Tibial nerve (tissue), 4 donors: ENCODE data around the gene NDRG2. TPM values are rescaled to one million over a fixed set of nuclear protein-coding genes. Genes with fewer than 3 reads are reported as not detected.
"Not testable (repeated sequence)": the region's sequence is repeated elsewhere in the genome, so short reads cannot be mapped to it uniquely, and the experiment has no call there.

ENCODE experiments used
- DNase-seq, 2 donors: peaks; one replicate each; pipeline ENCODE4 v3.0.0-alpha.2; 2019; ENCODE audit warnings: low spot score in 2 of 2
- H3K27ac ChIP-seq, 4 donors: fragments of 200-600 bp; sonication (generic) in 3 of 4; one replicate each; pipeline ENCODE4 v1.5.1; 2017 to 2019; ENCODE audit warnings: mild to moderate bottlenecking in 1 of 4
- H3K27me3 ChIP-seq, 2 donors: fragments of 200-600 bp; sonication (generic) in 1 of 2; one replicate each; pipeline versions ENCODE4 v1.5.1 to v1.6.0; 2017 to 2019
- H3K36me3 ChIP-seq, 3 donors: fragments of 200-600 bp; sonication (generic); one replicate each; pipeline ENCODE4 v1.5.1; 2018 to 2019
- H3K4me1 ChIP-seq, 4 donors: fragments of 200-600 bp; sonication (generic) in 3 of 4; one replicate each; pipeline ENCODE4 v1.5.1; 2017 to 2019
- H3K4me3 ChIP-seq, 4 donors: fragments of 200-600 bp; sonication (generic) in 3 of 4; one replicate each; pipeline ENCODE4 v1.5.1; 2017 to 2019; ENCODE audit warnings: mild to moderate bottlenecking in 1 of 4, moderate library complexity in 1 of 4
- H3K9me3 ChIP-seq, 4 donors: fragments of 200-600 bp; sonication (generic) in 3 of 4; one replicate each; pipeline ENCODE4 v1.5.1; 2017 to 2019
- CTCF ChIP-seq, 5 experiments: fragments of 200-600 bp in 3 of 5; fragments of 450-650 bp in 2 of 5; sonication (generic) in 3 of 5; IDR thresholded peaks; one replicate each; pipeline ENCODE4 v1.5.1; 2016 to 2019; ENCODE audit warnings: antibody characterized with exemption in 5 of 5, mild to moderate bottlenecking in 3 of 5, moderate library complexity in 2 of 5
- EP300 ChIP-seq, 2 donors: sonication (generic); formaldehyde crosslinking; IDR thresholded peaks; one replicate each; pipeline ENCODE4 v1.6.1; 2017; ENCODE audit warnings: antibody characterized with exemption in 2 of 2, mild to moderate bottlenecking in 1 of 2
- POLR2A ChIP-seq, 2 donors: fragments of 450-650 bp; IDR thresholded peaks; one replicate each; pipeline ENCODE4 v1.6.1; 2017; ENCODE audit warnings: antibody characterized with exemption in 2 of 2, mild to moderate bottlenecking in 2 of 2, moderate library complexity in 2 of 2
- WGBS, 2 donors: methylation state at CpG; one replicate each; pipeline ENCODE4 v1.1.5; 2018; 5-methylcytosine and 5-hydroxymethylcytosine counted together
- total RNA-seq, 4 donors: library from RNA; depleted of rRNA; stranded (reverse); fragments of >200 nt; gene quantifications; one replicate each; pipeline ENCODE4 v1.1.0, GENCODE V29; 2016

The NDRG2 gene
- total RNA-seq, 4 donors from 2014 or later = 370 to 971 (median 750) TPM

GRCh38 chr14:21011136-21011535, 13.7 kb downstream of the NDRG2 start:
- 67 to 71% methylated on average over 1 of the region's 1 CpG for WGBS, 2 donors
- TF ChIP-seq POLR2A (IDR thresholded peaks at IDR 0.05) (no peak), CTCF (IDR thresholded peaks at IDR 0.05) (no peak), EP300 (IDR thresholded peaks at IDR 0.05) (no peak)
- DNase-seq = no peak
- H3K4me3 ChIP-seq = no peak overlapping the region
- H3K36me3 ChIP-seq = peaks cover 0 to 2% (median 0%) of the 10 kb centered on the region in 3 donors
- H3K4me1 ChIP-seq = peaks cover 0 to 19% (median 4%) of the 10 kb centered on the region in 4 donors
- no peaks in the 10 kb centered on the region for H3K27me3 ChIP-seq
- no peaks in the 10 kb centered on the region for H3K9me3 ChIP-seq
- no peak overlapping the region for H3K27ac ChIP-seq

DNA sequence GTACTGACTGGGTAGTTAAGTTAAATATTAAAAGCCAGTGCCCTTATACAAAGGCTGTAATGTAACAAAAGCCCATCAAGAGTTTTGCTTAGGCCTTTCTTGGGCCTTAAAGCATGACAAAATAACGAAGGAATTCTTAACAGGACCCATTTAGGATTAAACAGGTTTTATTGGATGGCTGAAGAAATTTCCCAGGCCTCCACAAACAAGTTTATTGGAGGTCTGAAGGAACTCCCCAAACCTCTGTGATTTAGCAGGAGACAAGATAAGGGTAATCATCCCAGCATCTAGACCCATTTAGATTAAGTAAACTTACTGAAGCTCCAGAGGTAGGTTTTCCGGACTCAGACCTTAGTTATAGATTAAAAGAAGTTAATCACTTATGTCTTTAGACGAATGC, 15.1 kb downstream of the NDRG2 start:
- DNase-seq, H3K27me3 ChIP-seq, H3K4me3 ChIP-seq, H3K27ac ChIP-seq, H3K36me3 ChIP-seq, H3K9me3 ChIP-seq, H3K4me1 ChIP-seq: not testable (repeated sequence)
- 72% methylated on average over 3 of the region's 3 CpGs for WGBS, 2 donors

DNA sequence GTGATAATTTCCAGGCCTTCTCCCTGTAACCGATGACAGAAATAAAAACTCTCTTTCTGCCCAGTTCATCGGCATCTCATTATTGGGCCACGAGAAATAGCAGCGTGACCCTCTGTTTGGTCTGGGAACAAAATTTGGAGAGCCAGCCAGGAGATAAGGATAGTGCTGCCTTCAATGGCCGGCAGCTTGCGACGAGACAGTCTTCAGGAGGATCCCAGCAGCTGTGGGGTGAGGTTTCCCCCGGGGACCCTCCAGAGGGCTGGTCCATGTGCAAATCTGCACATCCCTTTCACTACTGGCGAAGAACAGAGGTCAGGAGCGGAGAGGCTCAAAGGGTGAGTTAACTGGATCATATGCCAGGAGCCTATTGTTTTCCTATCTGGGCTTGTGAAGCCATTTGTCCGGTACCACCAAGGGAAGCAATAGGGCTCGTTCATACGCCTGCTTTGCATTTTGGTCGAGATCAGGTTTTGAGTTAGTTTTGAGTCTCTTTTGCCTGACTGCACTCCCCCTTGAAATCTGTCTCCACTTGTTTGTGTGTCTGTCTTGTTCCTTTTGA, 21.0 kb downstream of the NDRG2 start:
- WGBS, 2 donors = 73 to 82% methylated on average over 14 of the region's 14 CpGs
- Histone ChIP-seq H3K27ac (no peak overlapping the region), H3K9me3 (no peaks in the 10 kb centered on the region), H3K27me3 (no peaks in the 10 kb centered on the region), H3K36me3 (no peaks in the 10 kb centered on the region), H3K4me1 (no peaks in the 10 kb centered on the region), H3K4me3 (no peak overlapping the region)
- no peak for DNase-seq
- TF ChIP-seq EP300 (IDR thresholded peaks at IDR 0.05) (no peak), CTCF (IDR thresholded peaks at IDR 0.05) (no peak), POLR2A (IDR thresholded peaks at IDR 0.05) (no peak)

DNA sequence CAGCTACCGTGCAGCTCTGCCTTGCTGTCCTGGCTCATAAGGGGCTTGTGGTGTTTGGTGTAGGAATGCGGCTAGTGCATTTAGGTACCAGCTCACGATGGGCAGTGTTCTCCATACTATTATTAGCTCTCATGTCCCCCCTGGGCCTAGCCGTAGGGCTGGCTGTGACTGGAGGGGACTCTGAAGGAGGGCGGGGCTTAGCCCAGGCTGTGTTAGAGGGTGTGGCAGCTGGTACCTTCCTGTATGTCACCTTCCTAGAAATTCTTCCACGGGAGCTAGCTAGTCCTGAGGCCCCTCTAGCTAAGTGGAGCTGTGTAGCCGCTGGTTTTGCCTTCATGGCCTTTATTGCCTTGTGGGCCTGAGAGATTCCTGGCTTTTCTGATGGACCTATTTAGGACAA, 23.6 kb downstream of the NDRG2 start:
- 70 to 83% methylated on average over 6 to 7 of the region's 7 CpGs for WGBS, 2 donors
- no peak overlapping the region for H3K4me3 ChIP-seq
- no peak for DNase-seq
- no peaks in the 10 kb centered on the region for H3K9me3 ChIP-seq
- H3K27ac ChIP-seq = no peak overlapping the region
- no peak for TF ChIP-seq POLR2A (IDR thresholded peaks at IDR 0.05)
- TF ChIP-seq CTCF (IDR thresholded peaks at IDR 0.05) = no peak
- no peak for TF ChIP-seq EP300 (IDR thresholded peaks at IDR 0.05)
- H3K27me3 ChIP-seq = no peaks in the 10 kb centered on the region
- no peaks in the 10 kb centered on the region for H3K4me1 ChIP-seq
- peaks cover 0 to 25% (median 6%) of the 10 kb centered on the region in 3 donors for H3K36me3 ChIP-seq

- H3K4me1 ChIP-seq = no peaks in the 10 kb centered on the region
- 65 to 76% methylated on average over 4 of the region's 4 CpGs for WGBS, 2 donors
- no peak for TF ChIP-seq EP300 (IDR thresholded peaks at IDR 0.05)
- no peak for TF ChIP-seq POLR2A (IDR thresholded peaks at IDR 0.05)
- no peak for TF ChIP-seq CTCF (IDR thresholded peaks at IDR 0.05)
- H3K36me3 ChIP-seq = peaks cover 0 to 42% (median 21%) of the 10 kb centered on the region in 3 donors
- no peaks in the 10 kb centered on the region for H3K9me3 ChIP-seq
- DNase-seq = no peak
- no peak overlapping the region for H3K27ac ChIP-seq
- no peaks in the 10 kb centered on the region for H3K27me3 ChIP-seq
- H3K4me3 ChIP-seq = no peak overlapping the region
Measured at GRCh38 chr14:20999591-20999990, 25.3 kb downstream of the NDRG2 start.
